ENCODE data around the gene MYL4. TPM values are rescaled to one million over a fixed set of nuclear protein-coding genes. Genes with fewer than 3 reads are reported as not detected.

The MYL4 gene
- total and polyA plus RNA-seq, 10 of the 15 experiments (the other 5 are each of a cell fraction or from before 2014, with no cell fraction given): 0.23 to 1.6 (median 0.58) TPM; not detected in 3

DNA sequence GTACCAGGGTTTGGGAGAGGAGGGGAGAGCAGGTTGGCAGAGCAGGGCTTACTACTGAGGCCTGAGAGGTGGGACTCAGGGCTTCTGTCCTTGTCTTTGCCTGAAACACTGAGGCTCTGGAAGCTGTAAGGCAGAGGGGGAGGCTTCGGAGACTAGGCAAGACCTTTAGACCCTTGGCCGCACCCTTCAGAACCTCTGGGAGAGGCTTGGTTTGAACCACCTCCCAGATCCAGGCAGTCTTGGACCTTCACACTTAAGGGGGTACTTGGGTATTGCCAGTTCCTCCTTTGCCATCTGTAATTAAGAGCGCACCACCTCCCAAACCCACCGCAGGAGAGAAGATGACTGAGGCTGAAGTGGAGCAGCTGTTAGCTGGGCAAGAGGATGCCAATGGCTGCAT is 12.9 kb downstream of the MYL4 start:
- ChIA-PET POLR2A (no interaction called here), RAD21 (ENCODE audit: unreplicated experiment) (no interaction called here), CTCF (interaction anchor here (0.9 kb wide), 1 partner anchor 17 kb away, joined by 3 read pairs; no protein-coding TSS in a partner anchor), SMC1A (ENCODE audit: uncharacterized antibody, unreplicated experiment) (interaction anchor here (0.8 kb wide), 1 partner anchor 15 kb away, joined by 3 read pairs; no protein-coding TSS in a partner anchor)
- no peak overlapping the region for H2AFZ ChIP-seq (ENCODE audit: control insufficient read depth, low read depth, low read length)
- no peaks in the 10 kb centered on the region for H3K79me2 ChIP-seq (ENCODE audit: control insufficient read depth, insufficient read depth, low read length)
- H3K4me3 ChIP-seq: no peak overlapping the region
- no peak for ATAC-seq
- no peaks in the 10 kb centered on the region; the same call in 2 of the 3 replicates for H3K9me3 ChIP-seq (replicated peaks; ENCODE audit: control insufficient read depth, insufficient read depth, low read length)
- no TSS peak for BruUV-seq (replicated peaks)
- no peaks in the 10 kb centered on the region for H3K27me3 ChIP-seq (replicated peaks in 1 of 2; ENCODE audit: control insufficient read depth in 2 of 2, insufficient read depth in 2 of 2, low read length in 1 of 2)
- H4K20me1 ChIP-seq (ENCODE audit: control insufficient read depth, insufficient read depth): no peaks in the 10 kb centered on the region
- H3K9ac ChIP-seq (ENCODE audit: control insufficient read depth, insufficient read depth, low read length): no peak overlapping the region
- no peak for DNase-seq (ENCODE audit: low read depth, low spot score)
- no peak overlapping the region for H3K4me2 ChIP-seq (ENCODE audit: control insufficient read depth, insufficient read depth)
- intact Hi-C loops (cut with micrococcal nuclease; ENCODE audit: unreplicated experiment) (no loop called here), in situ Hi-C loops (cut with MboI) (no loop called here)
- H3K27ac ChIP-seq (ENCODE audit: control insufficient read depth, insufficient read depth): no peak overlapping the region
- peaks cover 9% of the 10 kb centered on the region for H3K4me1 ChIP-seq (ENCODE audit: control insufficient read depth, insufficient read depth, low read length)
- no peak for FAIRE-seq
- 75% methylated on average over 4 of the region's 4 CpGs for WGBS (ENCODE audit: insufficient coverage, insufficient replicate concordance, low lambda C conversion rate, missing lambda C conversion rate)
- TF ChIP-seq CUX1 (IDR thresholded peaks at IDR 0.05; ENCODE audit: insufficient replicate concordance, low read depth, low read length): no peak
- no peaks in the 10 kb centered on the region for H3K36me3 ChIP-seq (ENCODE audit: control insufficient read depth in 2 of 2, insufficient read depth in 2 of 2, low read length in 1 of 2)

DNA sequence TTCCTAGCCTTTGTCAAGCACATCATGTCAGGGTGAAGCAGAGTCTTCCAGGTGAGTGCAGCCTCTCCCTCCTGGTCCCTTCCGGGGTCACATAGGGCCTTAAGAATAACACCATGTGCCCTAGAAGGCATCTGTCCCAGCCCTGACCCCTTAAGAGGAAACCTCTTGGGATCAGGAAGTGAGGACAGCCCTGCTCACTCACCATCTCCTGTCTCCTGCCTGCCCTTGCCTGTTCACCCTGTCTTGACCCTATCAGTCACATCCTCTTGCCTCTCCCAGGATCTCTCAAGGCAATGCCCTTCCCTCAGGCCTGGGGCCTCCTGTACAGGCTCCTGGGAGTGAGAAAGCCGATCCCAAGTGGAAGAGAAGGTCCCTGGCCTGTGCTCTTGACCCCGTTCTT is 13.9 kb downstream of the MYL4 start:
- no TSS peak for BruUV-seq (replicated peaks)
- TF ChIP-seq YY1 (IDR thresholded peaks at IDR 0.05; ENCODE audit: low read depth, low read length) (no peak), SMAD5 (IDR thresholded peaks at IDR 0.05; ENCODE audit: low read depth) (no peak), HDGF (IDR thresholded peaks at IDR 0.05) (no peak), SREBF2 (IDR thresholded peaks at IDR 0.05; ENCODE audit: low read length) (no peak), NFIC (IDR thresholded peaks at IDR 0.05; ENCODE audit: low read depth, low read length) (no peak), MYB (IDR thresholded peaks at IDR 0.05; ENCODE audit: borderline replicate concordance, low read depth, low read length) (no peak), NFYA (IDR thresholded peaks at IDR 0.05; ENCODE audit: borderline replicate concordance, low read depth, low read length) (no peak), POLR2AphosphoS5 (IDR thresholded peaks at IDR 0.05; ENCODE audit: low read length) (no peak), BACH1 (IDR thresholded peaks at IDR 0.05; ENCODE audit: borderline replicate concordance) (no peak), NR2C1 (IDR thresholded peaks at IDR 0.05) (no peak), IKZF1 (conservative IDR thresholded peaks at IDR 0.05) (no peak), WRNIP1 (IDR thresholded peaks at IDR 0.05; ENCODE audit: borderline replicate concordance, low read depth, low read length) (no peak), NBN (IDR thresholded peaks at IDR 0.05) (no peak), ZNF384 (IDR thresholded peaks at IDR 0.05; ENCODE audit: borderline replicate concordance, low read depth, low read length) (no peak), GATAD2B (conservative IDR thresholded peaks at IDR 0.05; ENCODE audit: low read depth) (no peak)
- Histone ChIP-seq H3K36me3 (ENCODE audit: control insufficient read depth in 2 of 2, insufficient read depth in 2 of 2, low read length in 1 of 2) (no peaks in the 10 kb centered on the region), H3K4me2 (ENCODE audit: control insufficient read depth, insufficient read depth) (no peak overlapping the region), H3K9me3 (replicated peaks; ENCODE audit: control insufficient read depth, insufficient read depth, low read length) (no peaks in the 10 kb centered on the region; the same call in 2 of the 3 replicates), H3K4me3 (no peak overlapping the region), H3K4me1 (ENCODE audit: control insufficient read depth, insufficient read depth, low read length) (peaks cover 9% of the 10 kb centered on the region), H2AFZ (ENCODE audit: control insufficient read depth, low read depth, low read length) (no peak overlapping the region), H3K79me2 (ENCODE audit: control insufficient read depth, insufficient read depth, low read length) (no peaks in the 10 kb centered on the region), H3K9ac (ENCODE audit: control insufficient read depth, insufficient read depth, low read length) (no peak overlapping the region), H3K27ac (ENCODE audit: control insufficient read depth, insufficient read depth) (no peak overlapping the region), H4K20me1 (ENCODE audit: control insufficient read depth, insufficient read depth) (no peaks in the 10 kb centered on the region), H3K27me3 (replicated peaks in 1 of 2; ENCODE audit: control insufficient read depth in 2 of 2, insufficient read depth in 2 of 2, low read length in 1 of 2) (no peaks in the 10 kb centered on the region)
- no peak for ATAC-seq
- 33% methylated on average over 3 of the region's 3 CpGs for WGBS (ENCODE audit: insufficient coverage, insufficient replicate concordance, low lambda C conversion rate, missing lambda C conversion rate)
- RAD21 ChIA-PET (ENCODE audit: unreplicated experiment): no interaction called here
- no peak for FAIRE-seq
- intact Hi-C loops (cut with micrococcal nuclease; ENCODE audit: unreplicated experiment): no loop called here
- no peak for DNase-seq (ENCODE audit: low read depth, low spot score)
- POLR2A ChIA-PET: no interaction called here
- CTCF ChIA-PET: no interaction called here
- in situ Hi-C loops (cut with MboI): no loop called here
- SMC1A ChIA-PET (ENCODE audit: uncharacterized antibody, unreplicated experiment): interaction anchor here (0.8 kb wide), 1 partner anchor 16 kb away, joined by 3 read pairs; no protein-coding TSS in a partner anchor

Measured in GM12878 (cell line).